ENCODE measurements around the gene SLC25A43. TPM values are rescaled to one million over a fixed set of nuclear protein-coding genes. Genes with fewer than 3 reads are reported as not detected.

The SLC25A43 gene
- total and polyA plus RNA-seq, 2 of the 4 experiments (the other 2 are of a cell fraction): 12.3 to 12.5 TPM

DNA sequence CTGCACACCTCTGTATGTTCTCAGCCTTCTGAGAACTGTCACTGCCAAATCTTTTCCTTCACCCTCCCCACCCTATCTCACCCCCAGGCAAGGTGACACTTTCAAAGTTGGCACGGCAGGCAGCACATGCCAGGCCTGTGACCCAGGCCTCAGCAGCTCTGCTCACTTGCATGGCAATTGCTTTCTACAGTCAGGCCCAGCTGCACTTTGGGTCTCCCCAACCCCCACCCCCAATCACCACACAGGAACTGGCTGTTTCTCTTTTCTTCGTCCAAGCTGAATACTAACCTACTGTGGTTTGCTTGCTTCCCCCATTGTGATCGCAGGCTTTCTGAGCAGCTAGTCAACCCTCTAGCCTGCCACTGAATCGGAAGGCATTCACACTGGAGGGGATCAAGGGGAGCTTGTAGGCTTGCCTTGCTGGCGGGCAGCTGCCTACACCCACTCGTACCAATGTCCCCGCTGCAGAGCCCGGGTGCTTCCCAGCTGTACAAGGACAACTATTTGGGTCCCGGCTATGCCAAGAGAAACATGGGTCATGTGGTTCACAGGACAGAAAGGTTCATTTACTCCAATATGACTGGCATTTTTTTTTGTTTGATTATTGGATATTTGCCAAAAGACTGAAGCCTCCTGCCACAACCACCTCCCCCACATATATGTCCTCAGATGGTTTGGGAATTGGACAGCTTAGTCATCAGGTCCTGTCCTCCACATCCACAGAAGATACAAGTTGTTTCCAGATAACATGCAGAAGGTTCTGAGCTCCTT is 28.1 kb downstream of the SLC25A43 start (continued):
- TF ChIP-seq RCOR1 (IDR thresholded peaks at IDR 0.05; ENCODE audit: insufficient replicate concordance, low read length): no peak

DNA sequence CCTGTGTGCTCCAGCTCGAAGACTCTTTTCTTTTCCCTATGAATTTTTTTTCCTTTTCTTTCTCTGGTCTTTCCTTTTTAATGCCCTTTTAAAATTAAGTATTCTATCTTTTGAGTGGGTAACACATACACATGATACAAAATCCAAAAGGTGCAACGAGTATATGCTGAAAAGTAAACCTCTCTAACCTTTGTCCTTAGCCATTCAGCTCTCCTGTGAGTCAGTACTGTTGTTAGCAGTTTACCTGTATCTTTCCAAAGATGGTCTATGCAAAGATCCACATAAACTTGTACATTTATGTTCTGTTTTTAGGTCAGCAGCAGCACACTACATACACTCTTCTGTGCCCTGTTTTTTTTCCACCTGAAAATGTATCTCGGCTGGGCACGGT is 28.7 kb downstream of the SLC25A43 start:
- Histone ChIP-seq H3K36me3 (ENCODE audit: control insufficient read depth, insufficient read depth, low read length) (peaks cover 3% of the 10 kb centered on the region; the same call in 1 of the 2 replicates), H4K8ac (ENCODE audit: low read depth in 2 of 2, low read length in 2 of 2) (no peak overlapping the region), H3K4me2 (ENCODE audit: low read depth, low read length) (no peak overlapping the region), H3K4me1 (ENCODE audit: control insufficient read depth, insufficient read depth, low read length) (peaks cover 8% of the 10 kb centered on the region; the same call in 1 of the 2 replicates), H3K14ac (replicated peaks; ENCODE audit: low read depth, low read length) (peak overlapping the region; percentile 66; the same call in 1 of the 2 replicates), H2AK5ac (ENCODE audit: low read depth, low read length) (no peak overlapping the region), H4K20me1 (ENCODE audit: insufficient read depth, low read length) (no peaks in the 10 kb centered on the region), H3K9me3 (ENCODE audit: control insufficient read depth, insufficient read depth, low read length) (no peaks in the 10 kb centered on the region), H3K27ac (ENCODE audit: insufficient read depth, low read length) (no peak overlapping the region), H3K4ac (ENCODE audit: low read depth, low read length) (no peak overlapping the region), H3K9ac (ENCODE audit: low read depth, low read length) (no peak overlapping the region), H2BK15ac (ENCODE audit: low read depth, low read length) (no peak overlapping the region), H2BK120ac (ENCODE audit: low read depth, low read length) (no peak overlapping the region), H4K91ac (ENCODE audit: insufficient read depth, low read depth, low read length) (no peak overlapping the region), H2BK5ac (ENCODE audit: low read depth, low read length, poor library complexity, severe bottlenecking) (no peak overlapping the region), H2BK20ac (ENCODE audit: low read depth, low read length) (no peak overlapping the region), H3K4me3 (ENCODE audit: insufficient read depth, low read depth, low read length) (no peak overlapping the region), H3K56ac (ENCODE audit: extremely low read depth, insufficient read depth, low read length) (no peak overlapping the region), H2AK9ac (replicated peaks; ENCODE audit: low read depth, low read length, poor library complexity) (no peak overlapping the region), H3K23ac (ENCODE audit: low read depth, low read length) (no peak overlapping the region), H4K5ac (ENCODE audit: low read depth, low read length) (no peak overlapping the region), H2AFZ (replicated peaks; ENCODE audit: low read length, poor library complexity) (no peak overlapping the region), H3K18ac (ENCODE audit: low read depth, low read length) (no peak overlapping the region), H3K79me1 (ENCODE audit: low read depth in 1 of 2, low read length in 2 of 2) (0 out of 4 replicates have a peak, but pooled peaks cover 0 to 5% of the 10 kb centered on the region in 2 experiments), H3K27me3 (ENCODE audit: control insufficient read depth, insufficient read depth, low read length) (no peaks in the 10 kb centered on the region), H3K9me1 (ENCODE audit: insufficient read depth, low read length) (no peaks in the 10 kb centered on the region)
- ATAC-seq (ENCODE audit: low read depth) (no peak), DNase-seq (no peak)
- intact Hi-C loops (cut with micrococcal nuclease) (no loop called here), dilution Hi-C loops (cut with HindIII; ENCODE audit: low sequenced_read_pairs, unreplicated experiment) (no loop called here), in situ Hi-C loops (cut with MboI; ENCODE audit: low sequenced_read_pairs) (no loop called here)
- no CpG with 5 or more reads among the region's 4 CpGs for WGBS, 2 experiments (ENCODE audit: extremely low coverage in 2 of 2, insufficient read length in 1 of 2)
- ChIA-PET POLR2A (ENCODE audit: unreplicated experiment) (no interaction called here), CTCF (no interaction called here)
- no TSS peak for BruUV-seq (replicated peaks)
- TF ChIP-seq NFE2L2 (IDR thresholded peaks at IDR 0.05; ENCODE audit: low read depth, low read length) (no peak), RFX5 (IDR thresholded peaks at IDR 0.05; ENCODE audit: low read depth, low read length) (no peak), CHD1 (IDR thresholded peaks at IDR 0.05; ENCODE audit: low read depth, low read length) (no peak), SMC3 (IDR thresholded peaks at IDR 0.05; ENCODE audit: low read depth, low read length) (no peak), RCOR1 (IDR thresholded peaks at IDR 0.05; ENCODE audit: insufficient replicate concordance, low read length) (no peak), MXI1 (IDR thresholded peaks at IDR 0.05; ENCODE audit: borderline replicate concordance, low read depth, low read length) (no peak), RAD21 (IDR thresholded peaks at IDR 0.05; ENCODE audit: low read length) (no peak), CEBPB (IDR thresholded peaks at IDR 0.05; ENCODE audit: low read depth, low read length) (no peak), FOS (IDR thresholded peaks at IDR 0.05; ENCODE audit: low read depth, low read length) (no peak), POLR2A (IDR thresholded peaks at IDR 0.05; ENCODE audit: low read depth, low read length) (no peak)
- TF ChIP-seq, protein P1, sequence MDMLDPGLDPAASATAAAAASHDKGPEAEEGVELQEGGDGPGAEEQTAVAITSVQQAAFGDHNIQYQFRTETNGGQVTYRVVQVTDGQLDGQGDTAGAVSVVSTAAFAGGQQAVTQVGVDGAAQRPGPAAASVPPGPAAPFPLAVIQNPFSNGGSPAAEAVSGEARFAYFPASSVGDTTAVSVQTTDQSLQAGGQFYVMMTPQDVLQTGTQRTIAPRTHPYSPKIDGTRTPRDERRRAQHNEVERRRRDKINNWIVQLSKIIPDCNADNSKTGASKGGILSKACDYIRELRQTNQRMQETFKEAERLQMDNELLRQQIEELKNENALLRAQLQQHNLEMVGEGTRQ (IDR thresholded peaks at IDR 0.05; ENCODE audit: low read depth, low read length): no peak
- TF ChIP-seq, protein P2, sequence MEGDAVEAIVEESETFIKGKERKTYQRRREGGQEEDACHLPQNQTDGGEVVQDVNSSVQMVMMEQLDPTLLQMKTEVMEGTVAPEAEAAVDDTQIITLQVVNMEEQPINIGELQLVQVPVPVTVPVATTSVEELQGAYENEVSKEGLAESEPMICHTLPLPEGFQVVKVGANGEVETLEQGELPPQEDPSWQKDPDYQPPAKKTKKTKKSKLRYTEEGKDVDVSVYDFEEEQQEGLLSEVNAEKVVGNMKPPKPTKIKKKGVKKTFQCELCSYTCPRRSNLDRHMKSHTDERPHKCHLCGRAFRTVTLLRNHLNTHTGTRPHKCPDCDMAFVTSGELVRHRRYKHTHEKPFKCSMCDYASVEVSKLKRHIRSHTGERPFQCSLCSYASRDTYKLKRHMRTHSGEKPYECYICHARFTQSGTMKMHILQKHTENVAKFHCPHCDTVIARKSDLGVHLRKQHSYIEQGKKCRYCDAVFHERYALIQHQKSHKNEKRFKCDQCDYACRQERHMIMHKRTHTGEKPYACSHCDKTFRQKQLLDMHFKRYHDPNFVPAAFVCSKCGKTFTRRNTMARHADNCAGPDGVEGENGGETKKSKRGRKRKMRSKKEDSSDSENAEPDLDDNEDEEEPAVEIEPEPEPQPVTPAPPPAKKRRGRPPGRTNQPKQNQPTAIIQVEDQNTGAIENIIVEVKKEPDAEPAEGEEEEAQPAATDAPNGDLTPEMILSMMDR (conservative IDR thresholded peaks at IDR 0.05; ENCODE audit: low read depth, low read length): no peak
- TF ChIP-seq, protein P3, sequence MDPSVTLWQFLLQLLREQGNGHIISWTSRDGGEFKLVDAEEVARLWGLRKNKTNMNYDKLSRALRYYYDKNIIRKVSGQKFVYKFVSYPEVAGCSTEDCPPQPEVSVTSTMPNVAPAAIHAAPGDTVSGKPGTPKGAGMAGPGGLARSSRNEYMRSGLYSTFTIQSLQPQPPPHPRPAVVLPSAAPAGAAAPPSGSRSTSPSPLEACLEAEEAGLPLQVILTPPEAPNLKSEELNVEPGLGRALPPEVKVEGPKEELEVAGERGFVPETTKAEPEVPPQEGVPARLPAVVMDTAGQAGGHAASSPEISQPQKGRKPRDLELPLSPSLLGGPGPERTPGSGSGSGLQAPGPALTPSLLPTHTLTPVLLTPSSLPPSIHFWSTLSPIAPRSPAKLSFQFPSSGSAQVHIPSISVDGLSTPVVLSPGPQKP (IDR thresholded peaks at IDR 0.05; ENCODE audit: borderline replicate concordance, low read depth, low read length): no peak
